Ishikawa (cell line): ENCODE measurements around the gene PRKCH.

Experiments
- CEBPB ChIP-seq: IDR thresholded peaks from 2 replicates; pipeline ENCODE4 v1.6.1; 2012
- CREB1 ChIP-seq: IDR thresholded peaks from 2 replicates; pipeline ENCODE4 v1.6.1; 2012; ENCODE audit warnings: low read depth
- EGR1 ChIP-seq: IDR thresholded peaks from 2 replicates; pipeline ENCODE4 v1.6.1; 2012
- EP300 ChIP-seq: IDR thresholded peaks from 2 replicates; pipeline ENCODE4 v1.6.1; 2012; ENCODE audit warnings: borderline replicate concordance
- FOXM1 ChIP-seq: IDR thresholded peaks from 2 replicates; pipeline ENCODE4 v1.6.1; 2012; ENCODE audit warnings: low read depth, borderline replicate concordance
- NFIC ChIP-seq: IDR thresholded peaks from 2 replicates; pipeline ENCODE4 v1.6.1; 2012
- RAD21 ChIP-seq: IDR thresholded peaks from 2 replicates; pipeline ENCODE4 v1.6.1; 2012; ENCODE audit warnings: low read depth
- TAF1 ChIP-seq: IDR thresholded peaks from 2 replicates; pipeline ENCODE4 v1.6.1; 2012; ENCODE audit warnings: low read depth, mild to moderate bottlenecking
- TCF12 ChIP-seq: IDR thresholded peaks from 2 replicates; pipeline ENCODE4 v1.6.1; 2012; ENCODE audit warnings: low read depth
- TEAD4 ChIP-seq: IDR thresholded peaks from 2 replicates; pipeline ENCODE4 v1.6.1; 2012
- YY1 ChIP-seq: IDR thresholded peaks from 2 replicates; pipeline ENCODE4 v1.6.1; 2012; ENCODE audit warnings: low read depth
- ZBTB7A ChIP-seq: IDR thresholded peaks from 2 replicates; pipeline ENCODE4 v1.6.1; 2012; ENCODE audit warnings: low read depth
- TF ChIP-seq, protein P1 (sequence below): IDR thresholded peaks from 2 replicates; pipeline ENCODE4 v1.6.1; 2012
- TF ChIP-seq, protein P2 (sequence below): IDR thresholded peaks from 2 replicates; pipeline ENCODE4 v1.6.1; 2012; ENCODE audit warnings: low read depth, mild to moderate bottlenecking
- TF ChIP-seq, protein P3 (sequence below): IDR thresholded peaks from 2 replicates; pipeline ENCODE4 v1.6.1; 2012

Gene PRKCH

DNA sequence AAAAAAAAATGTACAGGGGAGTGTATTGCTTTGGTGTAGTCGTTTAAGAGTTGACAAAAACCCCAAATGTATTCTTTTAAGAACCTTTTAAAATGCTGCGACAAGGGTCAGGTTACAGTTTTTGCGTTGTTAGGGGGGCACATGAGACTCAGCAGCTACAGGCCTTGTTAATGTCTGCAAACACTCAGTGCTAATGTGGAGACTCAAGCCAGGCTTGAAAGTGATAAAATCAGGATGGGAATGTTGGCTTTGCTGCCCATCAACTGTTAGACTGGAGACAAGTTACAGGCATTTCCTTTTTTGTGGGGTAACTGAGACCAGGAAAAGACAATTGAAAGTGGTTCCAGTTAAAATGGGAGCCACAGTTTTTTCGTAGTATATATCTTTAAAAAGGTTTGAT lies 84.8 kb downstream of the PRKCH start:
- no peak for TF ChIP-seq YY1
- TF ChIP-seq, protein P1, sequence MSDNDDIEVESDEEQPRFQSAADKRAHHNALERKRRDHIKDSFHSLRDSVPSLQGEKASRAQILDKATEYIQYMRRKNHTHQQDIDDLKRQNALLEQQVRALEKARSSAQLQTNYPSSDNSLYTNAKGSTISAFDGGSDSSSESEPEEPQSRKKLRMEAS, result no peak
- TF ChIP-seq RAD21, result no peak
- TF ChIP-seq NFIC, result no peak
- no peak for TF ChIP-seq CEBPB
- TF ChIP-seq, protein P2, sequence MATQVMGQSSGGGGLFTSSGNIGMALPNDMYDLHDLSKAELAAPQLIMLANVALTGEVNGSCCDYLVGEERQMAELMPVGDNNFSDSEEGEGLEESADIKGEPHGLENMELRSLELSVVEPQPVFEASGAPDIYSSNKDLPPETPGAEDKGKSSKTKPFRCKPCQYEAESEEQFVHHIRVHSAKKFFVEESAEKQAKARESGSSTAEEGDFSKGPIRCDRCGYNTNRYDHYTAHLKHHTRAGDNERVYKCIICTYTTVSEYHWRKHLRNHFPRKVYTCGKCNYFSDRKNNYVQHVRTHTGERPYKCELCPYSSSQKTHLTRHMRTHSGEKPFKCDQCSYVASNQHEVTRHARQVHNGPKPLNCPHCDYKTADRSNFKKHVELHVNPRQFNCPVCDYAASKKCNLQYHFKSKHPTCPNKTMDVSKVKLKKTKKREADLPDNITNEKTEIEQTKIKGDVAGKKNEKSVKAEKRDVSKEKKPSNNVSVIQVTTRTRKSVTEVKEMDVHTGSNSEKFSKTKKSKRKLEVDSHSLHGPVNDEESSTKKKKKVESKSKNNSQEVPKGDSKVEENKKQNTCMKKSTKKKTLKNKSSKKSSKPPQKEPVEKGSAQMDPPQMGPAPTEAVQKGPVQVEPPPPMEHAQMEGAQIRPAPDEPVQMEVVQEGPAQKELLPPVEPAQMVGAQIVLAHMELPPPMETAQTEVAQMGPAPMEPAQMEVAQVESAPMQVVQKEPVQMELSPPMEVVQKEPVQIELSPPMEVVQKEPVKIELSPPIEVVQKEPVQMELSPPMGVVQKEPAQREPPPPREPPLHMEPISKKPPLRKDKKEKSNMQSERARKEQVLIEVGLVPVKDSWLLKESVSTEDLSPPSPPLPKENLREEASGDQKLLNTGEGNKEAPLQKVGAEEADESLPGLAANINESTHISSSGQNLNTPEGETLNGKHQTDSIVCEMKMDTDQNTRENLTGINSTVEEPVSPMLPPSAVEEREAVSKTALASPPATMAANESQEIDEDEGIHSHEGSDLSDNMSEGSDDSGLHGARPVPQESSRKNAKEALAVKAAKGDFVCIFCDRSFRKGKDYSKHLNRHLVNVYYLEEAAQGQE, result no peak
- no peak for TF ChIP-seq TAF1
- TF ChIP-seq EGR1, result no peak
- no peak for TF ChIP-seq EP300
- TF ChIP-seq, protein P3, sequence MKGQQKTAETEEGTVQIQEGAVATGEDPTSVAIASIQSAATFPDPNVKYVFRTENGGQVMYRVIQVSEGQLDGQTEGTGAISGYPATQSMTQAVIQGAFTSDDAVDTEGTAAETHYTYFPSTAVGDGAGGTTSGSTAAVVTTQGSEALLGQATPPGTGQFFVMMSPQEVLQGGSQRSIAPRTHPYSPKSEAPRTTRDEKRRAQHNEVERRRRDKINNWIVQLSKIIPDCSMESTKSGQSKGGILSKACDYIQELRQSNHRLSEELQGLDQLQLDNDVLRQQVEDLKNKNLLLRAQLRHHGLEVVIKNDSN, result no peak
- TF ChIP-seq TCF12, result no peak
- TF ChIP-seq TEAD4, result no peak
- no peak for TF ChIP-seq ZBTB7A
- no peak for TF ChIP-seq CREB1
- no peak for TF ChIP-seq FOXM1

DNA sequence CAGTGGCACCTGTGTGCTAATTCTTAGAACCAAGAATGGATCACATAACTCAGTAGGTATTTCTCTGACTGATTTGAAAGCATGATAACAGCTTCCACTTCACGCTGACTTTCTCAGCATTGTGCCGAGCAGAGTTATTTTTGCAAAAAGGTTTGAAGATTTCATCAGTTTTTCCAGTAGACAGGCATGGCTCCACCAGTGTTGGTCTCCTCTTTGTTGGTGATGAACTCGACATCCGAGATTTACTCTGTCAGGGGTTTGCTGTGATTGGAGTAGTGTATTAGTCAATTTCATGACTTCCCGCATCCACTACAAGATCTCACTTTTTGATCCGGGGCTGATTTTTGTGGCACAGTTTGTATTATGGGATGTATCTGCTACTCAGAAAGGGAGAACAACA lies 85.3 kb downstream of the PRKCH start:
- TF ChIP-seq CREB1 (no peak), ZBTB7A (no peak), YY1 (no peak), TCF12 (no peak), NFIC (no peak), FOXM1 (no peak), RAD21 (no peak), CEBPB (no peak), EGR1 (no peak)
- TF ChIP-seq, protein P1, result no peak
- TF ChIP-seq, protein P3, result no peak

DNA sequence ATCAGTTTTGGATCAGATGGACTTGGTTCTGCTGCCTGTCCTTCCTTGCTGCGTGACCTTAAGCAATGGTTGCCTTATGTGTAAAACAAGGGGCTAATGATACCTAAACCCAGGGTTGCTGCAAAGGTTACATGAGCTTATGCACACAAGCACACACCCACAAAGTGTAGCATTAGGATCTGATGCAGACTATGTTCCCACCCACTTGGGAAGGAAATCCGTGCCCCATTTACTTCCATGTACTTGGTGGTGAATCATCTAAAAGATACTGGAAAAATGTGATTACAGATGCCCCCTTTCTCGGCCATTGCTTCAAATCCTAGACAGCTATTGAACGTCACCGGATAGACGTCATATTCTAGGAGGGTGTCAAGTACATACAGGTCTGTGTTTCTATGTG lies 87.1 kb downstream of the PRKCH start:
- TF ChIP-seq TEAD4, result no peak
- TF ChIP-seq EP300, result no peak
- TF ChIP-seq TCF12, result no peak
- TF ChIP-seq YY1, result no peak
- TF ChIP-seq, protein P2, result no peak
- no peak for TF ChIP-seq CEBPB

DNA sequence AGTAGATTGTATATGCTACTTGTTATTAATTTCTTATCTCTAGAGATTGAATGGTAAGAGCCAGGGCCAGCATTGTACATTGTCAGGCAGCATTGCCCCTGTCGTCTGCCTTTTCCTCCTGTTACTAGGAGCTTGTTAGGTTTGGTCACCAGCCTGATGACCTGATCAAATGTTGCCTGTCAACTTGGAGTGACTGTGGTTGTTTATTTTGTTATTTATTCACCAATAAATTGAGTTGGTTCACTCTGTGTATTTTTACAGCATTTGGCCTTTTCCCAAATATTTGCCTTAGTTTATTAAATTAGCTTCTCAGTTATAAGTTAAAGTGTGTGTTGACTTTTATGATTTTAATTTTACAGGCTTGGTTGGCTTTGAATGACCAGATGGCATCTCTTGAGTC lies 88.4 kb downstream of the PRKCH start:
- TF ChIP-seq, protein P1, result no peak
- TF ChIP-seq NFIC, result no peak
- TF ChIP-seq, protein P3, result no peak
- no peak for TF ChIP-seq CEBPB
- TF ChIP-seq, protein P2, result no peak

DNA sequence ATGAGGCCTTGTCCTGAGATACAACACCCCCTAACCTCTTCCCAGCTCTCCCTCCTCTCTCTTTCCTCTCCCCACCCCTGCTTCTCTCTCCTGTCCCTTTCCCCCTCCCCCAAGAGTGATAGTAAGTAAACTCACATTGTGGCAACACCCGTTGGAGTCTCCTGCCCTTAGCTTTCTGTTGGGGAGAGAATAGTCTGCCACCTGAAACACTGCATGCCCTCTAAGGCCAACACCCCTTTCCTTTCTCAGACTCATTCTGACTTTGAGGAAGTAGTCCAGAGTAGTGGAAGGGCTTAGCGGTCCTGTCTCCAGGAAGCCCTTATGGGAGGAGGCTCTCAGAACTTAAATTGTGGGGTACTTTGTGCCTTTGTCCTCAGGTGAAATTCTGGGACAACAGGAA lies 95.2 kb downstream of the PRKCH start:
- TF ChIP-seq EGR1 (no peak), TCF12 (no peak), TEAD4 (no peak), RAD21 (no peak), CEBPB (no peak), NFIC (no peak), CREB1 (no peak), EP300 (no peak), YY1 (no peak)
